DMS53 treated with DMSO at 0.1 percent for 48 hours (cell line): ENCODE data around the gene MAP3K9.
A peak's percentile ranks its signal among the peaks of the same experiment; 100 is the strongest.

Source experiments
- DNase-seq: peaks from one replicate; lab custom pipeline; 2025; ENCODE audit not compliant: unreplicated experiment; lab: John Stamatoyannopoulos, UW

Gene MAP3K9

DNA sequence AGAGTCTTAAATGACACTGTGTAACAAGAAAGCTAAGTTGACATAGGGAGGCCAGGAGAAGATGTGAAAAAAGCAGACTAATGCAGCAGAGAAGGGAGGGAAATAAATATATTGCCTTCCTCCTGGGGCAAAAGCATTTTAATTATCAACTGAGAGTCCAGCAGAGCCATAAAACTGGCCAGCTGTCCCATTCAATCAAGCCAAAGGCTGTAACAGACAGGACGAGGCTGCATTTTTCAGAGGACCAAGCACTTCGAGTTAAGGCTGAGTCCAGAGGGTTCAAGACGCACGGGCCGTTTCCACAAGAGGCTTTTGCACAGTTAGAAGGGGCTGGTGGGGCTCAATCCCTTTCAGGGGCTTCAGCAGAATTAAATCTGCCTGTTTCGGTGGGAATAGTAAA lies 20.4 kb downstream of the MAP3K9 start:
- no peak for DNase-seq

DNA sequence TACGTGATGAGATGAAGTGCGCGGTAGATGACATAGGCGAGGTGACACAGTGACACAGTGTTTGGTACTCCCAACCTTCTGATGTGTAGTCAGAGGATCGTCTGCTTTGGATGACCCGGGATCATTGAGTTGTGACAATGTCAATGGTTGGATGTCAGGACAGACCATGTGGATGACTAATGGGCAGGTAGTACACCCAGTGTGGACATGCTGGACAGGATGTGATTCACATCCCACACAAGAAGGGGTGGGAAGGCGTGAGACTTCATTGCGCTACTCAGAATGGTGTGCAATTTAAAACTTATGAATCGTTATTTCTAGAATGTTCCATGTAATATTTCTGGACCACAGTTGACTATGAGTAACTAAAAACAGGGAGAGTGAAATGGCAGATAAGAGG lies 23.8 kb downstream of the MAP3K9 start:
- no peak for DNase-seq

DNA sequence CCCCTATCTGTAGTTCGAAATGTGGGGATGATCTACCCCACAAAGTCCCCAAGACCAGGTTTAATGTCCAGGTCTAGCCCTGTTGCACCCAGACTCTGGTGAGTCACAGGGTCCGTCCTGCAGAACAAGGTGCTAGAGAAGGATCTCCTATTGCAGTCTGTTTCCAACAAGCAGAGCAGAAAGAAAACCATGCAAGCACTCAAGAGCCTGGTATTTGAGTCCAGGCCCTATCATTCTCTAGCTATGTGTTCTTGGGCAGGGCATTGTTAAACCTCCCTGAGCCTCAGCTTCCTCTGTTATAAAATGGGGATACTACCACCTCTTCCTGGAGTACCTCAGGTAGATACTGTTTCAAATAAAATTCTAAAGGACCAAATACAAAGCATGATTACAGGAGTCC lies 24.4 kb downstream of the MAP3K9 start:
- DNase-seq: no peak

DNA sequence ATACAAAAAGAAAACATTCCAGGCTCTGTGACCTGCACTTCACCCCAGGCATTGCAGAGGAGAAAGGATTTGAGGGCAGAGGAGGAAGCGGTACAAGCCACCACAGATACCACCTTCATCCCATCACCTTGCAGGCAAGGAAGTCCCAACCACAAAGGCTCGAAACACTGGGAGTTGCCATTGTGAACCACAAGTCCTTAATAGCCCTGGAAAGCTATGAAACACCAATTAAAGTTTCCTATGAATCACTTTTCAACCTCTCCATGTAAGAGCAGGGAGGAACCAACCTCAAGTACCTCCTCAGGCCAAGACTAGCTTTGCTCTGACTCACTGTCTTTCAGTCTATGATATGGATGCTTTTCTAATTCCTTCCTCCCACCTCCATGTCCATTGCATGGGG lies 27.0 kb downstream of the MAP3K9 start:
- no peak for DNase-seq

DNA sequence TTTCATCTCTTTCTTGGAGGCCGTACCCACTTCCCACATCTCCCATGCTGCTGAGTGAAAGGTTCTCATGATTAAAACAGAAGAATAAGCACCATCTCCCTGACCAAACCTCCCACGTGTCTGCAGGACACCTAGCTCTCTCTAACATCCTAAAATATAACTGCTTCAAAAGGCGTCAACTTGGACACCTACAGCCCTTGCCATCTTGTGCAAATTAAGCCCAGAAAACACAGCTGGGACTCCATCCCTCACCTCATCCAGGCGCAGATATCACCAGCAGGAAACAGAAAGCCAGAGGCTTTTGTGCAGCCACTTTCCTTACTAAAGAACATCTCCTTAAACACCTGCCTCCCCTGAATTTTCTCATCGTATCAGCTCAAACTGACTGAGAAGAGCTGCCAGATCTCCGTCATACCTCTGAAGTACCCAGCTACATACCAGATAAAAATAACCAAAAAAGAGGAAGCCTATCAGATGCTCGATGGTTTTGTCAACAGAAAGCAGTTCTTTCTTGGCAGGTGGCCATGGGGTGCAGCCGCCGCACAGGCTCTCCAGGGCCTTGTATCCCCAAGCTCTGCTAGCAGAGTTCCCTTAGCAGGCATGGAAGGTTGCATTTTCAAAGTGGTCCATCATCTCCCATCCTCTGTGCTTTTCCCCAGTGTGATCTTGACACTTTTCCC lies 28.8 kb downstream of the MAP3K9 start:
- DNase-seq: no peak

DNA sequence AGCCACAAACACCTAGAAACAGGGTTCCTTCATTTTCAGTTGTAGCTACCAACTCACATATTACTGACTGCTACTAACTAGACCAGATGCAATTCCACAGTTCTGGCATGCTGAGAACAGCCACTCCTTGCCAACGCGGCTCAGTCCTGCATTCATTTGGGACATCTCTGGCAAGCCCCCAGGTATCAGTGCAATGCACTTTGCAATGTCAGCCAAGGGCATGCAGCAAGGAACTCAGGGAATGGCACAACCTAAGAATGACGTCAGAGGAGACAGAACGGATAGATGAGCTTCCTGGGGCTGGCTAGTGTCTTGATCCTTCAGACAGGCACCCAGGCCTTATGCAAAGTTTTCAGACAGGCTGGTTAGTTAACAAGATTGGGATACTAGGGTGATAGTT lies 29.6 kb downstream of the MAP3K9 start:
- no peak for DNase-seq

DNA sequence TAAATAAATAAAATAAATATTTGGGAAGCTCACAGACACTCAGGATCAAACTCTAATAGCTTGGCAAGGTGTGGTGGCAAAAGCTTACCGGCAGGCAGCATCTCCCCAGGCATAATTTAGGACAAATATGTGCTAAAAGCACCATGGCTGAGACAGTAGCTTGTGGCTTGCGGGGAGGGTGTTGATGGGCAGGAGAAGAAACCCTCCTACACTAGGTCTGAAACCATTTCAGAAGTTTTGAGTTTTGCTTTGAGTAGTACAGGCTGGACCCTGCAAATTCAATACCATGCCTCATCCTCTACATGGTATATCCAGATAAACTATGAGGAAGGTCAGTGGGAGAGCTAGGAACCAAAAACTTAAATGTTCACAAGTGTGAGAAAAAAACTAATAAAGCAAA lies 33.1 kb downstream of the MAP3K9 start:
- DNase-seq: no peak

DNA sequence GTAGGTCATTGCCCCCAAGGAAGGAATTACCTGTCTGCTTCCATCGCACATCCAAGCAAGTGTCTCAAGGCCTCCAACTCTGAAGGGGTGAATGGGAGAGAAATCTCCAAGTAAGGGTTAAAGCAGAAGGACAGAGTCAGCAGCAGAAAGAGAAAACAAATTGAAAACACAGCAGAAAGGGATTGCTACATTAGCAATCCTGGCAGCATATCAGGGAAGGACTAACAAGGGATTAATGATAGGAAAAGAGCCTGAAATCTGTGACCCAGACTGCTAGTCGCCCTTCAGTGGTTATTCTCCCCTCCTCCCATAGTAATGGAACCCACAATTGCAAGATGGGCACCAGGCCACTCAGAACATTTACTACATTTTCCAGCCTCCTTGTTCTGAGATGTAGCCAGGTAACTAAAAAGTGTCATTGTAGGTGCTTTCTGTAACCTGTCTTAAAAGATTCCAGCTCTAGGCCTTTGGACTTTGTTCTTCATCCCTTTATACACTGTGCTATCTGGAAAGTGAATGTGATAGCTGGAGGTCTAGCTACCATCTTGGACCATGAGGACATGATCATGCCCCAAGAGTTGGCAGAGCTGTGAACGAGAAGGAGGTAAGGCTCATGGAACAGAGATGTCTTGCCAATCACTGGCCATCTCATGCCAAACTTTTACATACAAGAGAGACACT lies 36.0 kb downstream of the MAP3K9 start:
- DNase-seq: no peak

DNA sequence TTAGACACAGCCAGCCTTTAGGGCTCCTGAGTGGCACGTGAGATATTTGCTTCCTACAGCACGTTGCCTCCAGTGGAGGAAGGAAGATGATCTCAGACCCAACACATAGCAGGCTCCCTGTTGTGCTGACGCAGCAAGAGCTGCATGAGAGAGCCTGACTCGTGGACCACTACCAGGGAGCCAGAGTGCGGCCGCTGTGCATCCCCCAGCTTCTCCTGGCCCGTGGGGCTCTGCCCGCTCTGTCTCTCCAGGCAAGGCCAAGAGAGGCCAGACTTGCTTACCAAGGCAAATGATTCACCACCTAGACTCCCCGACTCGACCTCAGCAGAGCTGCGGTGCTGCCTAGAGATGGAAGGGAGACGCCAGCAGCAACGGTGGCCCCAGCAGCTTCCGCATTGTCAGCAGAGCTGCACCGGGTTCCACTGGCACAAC lies 37.5 kb downstream of the MAP3K9 start:
- DNase-seq: no peak

DNA sequence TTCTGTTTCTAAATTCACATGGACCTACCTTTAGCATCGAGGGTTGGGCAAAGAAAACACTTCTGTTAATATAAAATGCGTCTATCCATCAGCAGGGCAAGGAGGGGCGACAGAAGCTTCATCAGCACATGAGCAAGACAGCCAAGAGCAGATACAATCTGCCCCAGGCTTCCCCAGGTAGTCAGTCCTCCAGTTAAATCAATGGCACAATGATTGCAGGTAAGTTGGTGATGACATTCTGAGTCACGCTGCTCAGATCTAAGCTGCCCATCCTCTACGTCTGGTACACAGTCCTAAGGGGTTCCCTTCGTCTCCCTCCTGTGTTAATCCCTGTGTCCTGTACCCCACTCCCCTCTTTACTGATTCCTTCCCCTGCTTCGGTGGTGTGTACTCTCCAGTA lies 38.8 kb downstream of the MAP3K9 start:
- DNase-seq: no peak

DNA sequence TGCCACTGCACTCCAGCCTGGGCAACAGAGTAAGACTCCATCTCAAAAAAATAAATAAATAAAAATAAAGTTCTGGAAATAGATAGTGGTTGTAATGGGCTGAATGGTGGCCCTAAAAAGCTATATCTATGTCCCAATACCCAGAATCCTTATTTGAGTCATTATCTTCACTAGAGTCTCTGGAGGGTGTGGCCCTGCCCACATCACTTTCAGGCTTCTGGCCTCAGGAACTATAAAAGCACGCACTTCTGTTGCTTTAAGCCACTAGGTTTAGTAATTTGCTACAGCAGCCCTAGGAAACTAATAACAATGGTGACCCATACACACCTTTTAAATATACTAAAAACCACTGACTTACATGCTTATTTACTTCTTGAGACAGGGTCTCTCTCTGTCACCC lies 49.9 kb downstream of the MAP3K9 start:
- DNase-seq: no peak

DNA sequence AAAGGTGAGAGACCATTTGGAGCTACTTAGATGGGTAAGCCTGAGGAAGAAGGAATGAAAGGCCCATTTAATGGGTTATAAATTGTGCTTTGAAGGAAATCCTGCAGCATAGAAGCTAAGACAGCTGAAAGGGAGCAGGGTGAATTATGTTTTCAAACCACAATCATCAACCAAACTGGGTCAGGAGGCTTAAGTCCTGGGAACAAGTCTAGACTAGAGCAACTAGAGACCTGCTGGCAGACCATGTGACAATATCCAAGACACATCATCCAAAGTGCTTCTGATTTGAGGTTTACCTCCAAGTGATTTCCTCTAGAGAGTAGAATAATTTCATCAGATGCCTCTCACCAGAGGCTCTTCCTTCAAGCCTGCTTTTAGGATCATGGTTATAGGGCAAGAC lies 53.7 kb downstream of the MAP3K9 start:
- DNase-seq: no peak

DNA sequence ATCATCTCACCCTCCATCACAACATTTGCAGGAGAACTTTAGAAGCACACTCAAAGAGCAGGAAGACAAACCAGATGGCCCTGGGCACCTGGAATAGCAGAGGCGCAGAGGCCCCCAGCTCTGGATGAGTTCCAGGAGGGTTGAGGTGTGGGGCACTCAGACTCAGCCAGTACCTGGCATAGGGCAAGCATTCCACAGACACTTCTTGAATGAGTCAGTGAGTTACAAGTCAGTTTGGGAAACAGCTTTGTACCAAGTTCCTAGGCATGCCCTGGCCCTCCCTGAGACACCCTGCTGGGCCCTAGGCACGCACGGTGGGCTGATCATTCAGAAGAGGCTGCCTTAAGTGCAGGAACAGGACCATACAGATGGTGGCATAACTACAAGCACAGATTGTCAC lies 54.3 kb downstream of the MAP3K9 start:
- DNase-seq: no peak

DNA sequence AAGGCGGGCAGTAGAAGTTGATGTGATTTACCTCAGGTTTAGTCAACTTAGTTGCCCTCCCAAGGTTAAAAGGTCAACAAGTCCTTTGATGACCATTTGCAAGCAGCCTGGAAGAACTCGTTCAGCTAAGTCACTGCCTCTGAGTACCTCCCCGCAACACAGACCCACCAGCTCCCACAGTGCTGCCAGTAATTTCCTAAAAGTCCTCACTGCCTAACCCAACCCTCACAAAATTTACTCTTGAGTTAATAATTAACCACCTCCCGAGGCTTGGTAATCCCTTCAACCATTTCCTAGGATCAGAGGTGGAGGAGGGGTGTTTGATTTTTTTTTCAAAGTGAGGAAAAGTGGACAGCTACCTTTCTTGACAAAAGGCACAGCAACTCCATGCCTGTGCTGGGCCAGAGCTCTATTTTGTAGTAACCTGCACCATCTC lies 55.8 kb downstream of the MAP3K9 start:
- DNase-seq: peak; percentile 70

DNA sequence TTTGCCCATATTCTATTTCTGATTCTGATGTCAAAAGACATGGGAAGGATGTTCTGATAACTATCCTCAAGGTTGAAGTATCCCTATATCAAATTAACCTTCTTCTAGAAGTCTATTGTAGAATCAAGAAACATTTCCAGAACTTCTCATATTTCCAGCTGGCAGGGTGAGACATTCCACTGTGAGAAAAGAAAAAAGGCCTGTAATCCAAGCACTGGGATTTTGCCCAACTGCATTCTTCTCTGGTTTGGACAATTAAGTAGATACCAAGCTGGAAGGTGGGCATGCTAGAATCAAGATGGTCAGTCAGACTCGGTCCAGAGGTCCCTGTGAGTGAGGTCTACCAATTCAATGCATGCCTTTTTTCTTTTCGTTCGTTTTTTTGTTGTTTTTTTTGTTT lies 60.9 kb downstream of the MAP3K9 start:
- no peak for DNase-seq

DNA sequence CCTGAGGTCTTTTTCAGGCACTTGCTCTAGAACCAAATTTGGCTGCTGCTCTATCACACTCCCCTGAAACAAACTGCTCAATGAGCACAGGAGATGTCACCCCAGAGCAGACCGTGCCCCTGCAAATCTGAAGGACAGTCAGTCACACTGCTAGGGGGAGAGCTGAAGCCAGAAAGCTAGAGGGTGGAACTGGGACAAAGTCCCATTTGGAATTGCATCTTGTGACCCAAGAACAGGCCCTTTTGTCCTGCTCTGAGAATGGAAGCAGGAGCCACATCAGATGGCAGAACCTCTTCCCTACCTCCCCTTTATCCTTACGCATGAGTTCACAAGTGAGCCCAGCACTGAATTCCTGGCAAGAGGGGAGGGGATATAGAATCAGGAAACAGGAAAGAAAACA lies 64.7 kb downstream of the MAP3K9 start:
- no peak for DNase-seq

DNA sequence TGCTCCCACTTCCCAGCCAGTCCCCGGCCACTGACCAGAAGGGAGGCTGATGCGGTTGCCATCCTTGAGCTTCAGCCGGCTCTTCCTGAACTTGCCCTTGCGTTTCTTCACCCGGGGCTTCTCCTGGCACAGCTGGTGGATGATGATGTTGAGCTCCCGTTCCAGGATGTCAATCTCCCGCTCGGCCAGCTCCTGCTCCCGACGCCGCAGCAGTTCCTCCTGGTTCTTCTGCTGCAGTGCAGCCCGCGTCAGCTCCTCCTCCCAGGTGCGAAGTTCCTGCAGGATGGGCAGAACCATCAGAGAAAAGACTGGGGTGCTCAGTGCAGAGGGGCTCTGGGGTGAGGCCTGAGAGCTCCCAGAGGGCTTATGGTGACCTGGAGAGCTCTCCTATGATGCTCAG lies 67.0 kb downstream of the MAP3K9 start:
- no peak for DNase-seq

DNA sequence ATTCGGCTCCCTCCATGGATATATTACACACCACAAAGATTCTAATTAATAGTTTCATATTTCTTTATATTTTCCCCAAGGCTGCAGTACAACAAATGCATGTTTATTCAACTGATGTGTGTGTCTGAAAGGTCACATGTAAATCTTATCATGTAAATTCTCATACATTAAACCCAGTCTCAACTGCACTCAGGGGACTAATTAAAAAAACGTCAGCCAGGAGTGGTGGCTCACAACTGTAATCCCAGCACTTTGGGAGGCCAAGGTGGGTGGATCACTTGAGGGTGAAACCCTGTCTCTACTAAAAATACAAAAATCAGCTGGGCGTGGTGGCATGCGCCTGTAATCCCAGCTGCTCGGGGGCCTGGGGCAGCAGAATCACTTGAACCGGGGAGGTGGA lies 67.8 kb downstream of the MAP3K9 start:
- no peak for DNase-seq

DNA sequence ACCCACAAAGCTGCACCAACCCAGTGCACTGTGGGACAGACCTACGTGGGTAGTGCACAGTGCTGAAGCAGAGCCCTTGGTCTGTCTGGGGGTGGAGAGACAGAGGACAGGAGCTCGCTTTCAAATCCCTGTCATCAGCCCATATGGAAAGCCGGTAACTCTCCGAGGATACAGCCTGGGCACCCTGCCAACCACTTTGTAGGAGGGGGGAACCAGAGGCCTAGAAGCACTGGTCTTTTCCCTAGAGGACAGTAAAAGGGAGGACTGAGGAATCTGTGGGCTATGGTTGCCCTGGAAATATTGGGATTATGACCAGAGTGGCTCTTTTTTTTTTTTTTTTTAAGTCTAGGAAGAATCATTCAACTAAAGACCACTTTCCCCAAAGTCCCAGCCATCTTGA lies 74.3 kb downstream of the MAP3K9 start:
- no peak for DNase-seq

DNA sequence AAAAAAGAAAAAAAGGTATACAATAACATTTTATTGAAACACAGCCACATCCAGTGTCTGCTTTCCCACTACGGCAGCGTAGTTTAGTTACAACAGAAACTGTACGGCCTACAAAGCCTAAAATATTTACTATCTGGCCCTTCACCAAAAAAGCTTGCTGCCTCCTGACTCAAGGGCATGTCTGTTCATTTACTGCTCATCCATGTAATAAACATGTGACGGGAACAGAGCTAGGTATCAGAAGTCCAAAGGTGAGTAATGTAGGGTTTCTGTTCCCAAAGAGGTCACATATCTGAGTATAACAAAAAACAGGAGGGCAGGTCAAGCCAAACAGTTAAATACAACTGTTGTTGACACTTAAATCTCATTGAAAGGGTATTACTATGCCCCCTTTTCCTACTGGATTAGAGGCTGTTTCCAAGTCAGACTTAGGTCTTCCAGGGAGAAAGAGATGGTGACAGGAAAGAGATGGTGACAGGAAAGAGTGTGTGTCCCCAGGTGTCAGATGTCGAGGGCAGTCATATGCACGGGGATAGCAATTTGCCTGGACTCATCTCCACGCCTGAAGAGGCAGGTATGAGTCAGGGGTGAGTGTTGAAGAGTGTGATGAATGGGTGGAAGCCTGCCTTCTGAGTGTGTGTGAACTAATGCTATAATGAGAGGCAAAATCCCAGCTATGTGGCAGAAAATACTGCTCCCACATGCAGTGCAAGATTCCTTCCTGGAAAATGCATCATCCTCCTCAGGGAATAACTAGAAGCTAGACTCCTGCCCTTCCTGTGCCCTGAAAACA lies 77.7 kb downstream of the MAP3K9 start:
- DNase-seq: no peak

DNA sequence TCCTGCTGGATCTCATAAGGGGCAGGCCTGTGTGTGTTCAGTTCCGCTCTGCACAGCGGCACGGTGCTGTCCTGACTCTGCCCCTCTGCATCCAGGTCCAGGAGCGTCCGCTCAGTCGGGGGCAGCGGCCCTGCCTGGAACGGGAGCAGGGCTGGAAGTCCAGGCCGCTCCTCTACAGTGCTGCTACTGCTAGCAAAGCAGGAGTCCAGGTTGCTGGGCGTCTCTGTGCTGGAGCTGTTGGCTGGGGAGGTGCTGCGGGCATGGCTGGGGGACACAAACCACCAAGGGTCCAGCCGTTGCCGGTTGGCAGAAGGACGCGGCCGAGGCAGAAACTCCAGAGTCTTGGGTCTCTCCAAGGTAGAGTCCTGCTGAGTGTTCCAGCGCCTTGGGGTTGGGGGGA lies 78.9 kb downstream of the MAP3K9 start:
- DNase-seq: no peak
